CD4-positive, alpha-beta T cell treated with Interleukin-15 for 4 hours (primary cell): Measurements from ENCODE around the gene TIMP2.

ENCODE experiments used
- DNase-seq: peaks from one replicate; pipeline ENCODE4 v3.0.0-alpha.2; 2020; ENCODE audit warnings: low spot score

The TIMP2 gene

DNA sequence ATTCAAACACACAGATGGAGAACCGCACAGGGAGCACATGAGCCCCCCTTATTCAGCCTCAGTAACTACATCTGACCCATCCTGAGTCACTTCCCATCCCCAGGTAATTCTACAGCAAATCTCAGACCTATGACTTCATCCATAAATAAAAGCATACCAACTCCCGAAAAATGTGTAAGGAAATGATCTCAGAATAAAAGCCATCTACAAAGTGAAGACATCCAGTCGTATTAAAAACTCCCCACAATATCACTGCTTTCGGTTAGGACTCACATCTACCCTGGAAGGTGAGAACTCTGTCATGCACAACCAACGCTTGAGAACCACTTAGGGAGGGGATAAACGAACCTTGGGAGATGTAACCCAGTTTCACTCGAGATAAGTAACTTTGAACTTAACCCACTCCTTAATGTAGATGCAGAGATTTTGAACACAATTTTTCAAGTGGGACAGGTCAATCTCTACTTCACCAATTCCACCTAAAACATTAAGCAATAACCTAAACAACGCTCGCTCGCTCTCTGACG, 85.9 kb downstream of the TIMP2 start:
- DNase-seq, result peak; percentile 15

DNA sequence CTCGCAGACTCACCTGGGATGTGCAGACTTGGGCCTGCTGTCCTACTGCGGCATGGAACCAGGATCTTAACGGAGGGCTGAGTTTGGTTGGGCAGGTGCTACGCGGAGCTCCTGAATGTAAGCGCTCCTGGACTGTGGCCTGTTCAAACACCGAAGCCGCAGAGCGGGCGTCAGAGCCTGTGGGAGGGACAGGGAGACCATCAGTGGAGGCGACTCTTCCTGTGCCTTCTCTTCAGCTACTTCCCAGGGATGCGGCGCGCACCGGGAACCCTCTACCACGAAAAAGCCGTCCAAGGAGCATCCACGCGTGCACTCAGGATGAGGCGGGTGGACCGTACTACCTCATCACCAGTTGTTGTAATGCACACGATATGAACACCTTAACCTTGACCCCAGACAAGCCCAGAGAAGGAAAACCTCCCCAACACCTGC, 86.6 kb downstream of the TIMP2 start:
- DNase-seq, result no peak

- DNase-seq, result no peak
Observed at GRCh38 chr17:78836420-78837021, 88.7 kb downstream of the TIMP2 start.

- no peak for DNase-seq
Observed at GRCh38 chr17:78834571-78834970, 90.6 kb downstream of the TIMP2 start.

GRCh38 chr17:78832541-78832810, 92.7 kb downstream of the TIMP2 start:
- no peak for DNase-seq

DNA sequence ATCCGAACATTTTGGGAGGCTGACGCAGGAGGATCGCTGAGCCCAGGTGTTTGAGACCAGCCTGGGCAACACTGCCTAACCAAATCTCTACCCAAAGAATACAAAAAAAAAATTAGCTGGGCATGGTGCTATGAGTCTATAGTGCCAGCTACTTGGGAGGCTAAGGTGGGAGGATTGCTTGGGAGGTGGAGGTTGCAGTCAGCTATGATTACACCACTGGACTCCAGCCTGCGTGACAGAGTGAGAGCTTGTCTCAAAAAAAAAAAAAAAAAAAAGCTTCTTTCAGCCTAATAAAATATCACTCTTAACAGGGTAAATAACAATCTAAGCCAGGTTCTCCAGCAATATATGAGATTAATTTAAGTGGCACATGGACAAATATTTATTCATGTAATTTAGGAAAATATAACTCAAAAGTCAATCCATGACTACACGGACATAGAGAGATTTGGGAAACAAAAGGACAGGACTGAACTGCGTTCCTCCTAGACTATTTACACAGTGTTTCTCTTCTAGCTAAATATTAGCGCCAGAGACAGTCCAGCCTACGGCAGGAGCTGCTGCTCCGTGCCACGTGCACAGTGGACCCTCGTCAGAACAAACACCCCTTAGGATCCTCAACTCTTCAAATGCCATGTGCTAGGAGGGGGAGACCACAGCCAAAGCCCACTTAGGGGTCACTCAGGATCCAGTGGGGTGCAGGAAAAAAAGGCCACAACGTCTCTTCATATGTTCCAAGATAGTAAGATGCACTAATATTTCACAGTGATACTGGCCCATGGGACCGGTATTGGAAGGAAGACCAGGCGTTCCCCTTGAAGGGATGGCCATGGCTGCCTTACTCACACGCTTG, 93.3 kb downstream of the TIMP2 start:
- DNase-seq, result no peak

- DNase-seq, result no peak
Observed at GRCh38 chr17:78829477-78829876, 95.7 kb downstream of the TIMP2 start.

DNA sequence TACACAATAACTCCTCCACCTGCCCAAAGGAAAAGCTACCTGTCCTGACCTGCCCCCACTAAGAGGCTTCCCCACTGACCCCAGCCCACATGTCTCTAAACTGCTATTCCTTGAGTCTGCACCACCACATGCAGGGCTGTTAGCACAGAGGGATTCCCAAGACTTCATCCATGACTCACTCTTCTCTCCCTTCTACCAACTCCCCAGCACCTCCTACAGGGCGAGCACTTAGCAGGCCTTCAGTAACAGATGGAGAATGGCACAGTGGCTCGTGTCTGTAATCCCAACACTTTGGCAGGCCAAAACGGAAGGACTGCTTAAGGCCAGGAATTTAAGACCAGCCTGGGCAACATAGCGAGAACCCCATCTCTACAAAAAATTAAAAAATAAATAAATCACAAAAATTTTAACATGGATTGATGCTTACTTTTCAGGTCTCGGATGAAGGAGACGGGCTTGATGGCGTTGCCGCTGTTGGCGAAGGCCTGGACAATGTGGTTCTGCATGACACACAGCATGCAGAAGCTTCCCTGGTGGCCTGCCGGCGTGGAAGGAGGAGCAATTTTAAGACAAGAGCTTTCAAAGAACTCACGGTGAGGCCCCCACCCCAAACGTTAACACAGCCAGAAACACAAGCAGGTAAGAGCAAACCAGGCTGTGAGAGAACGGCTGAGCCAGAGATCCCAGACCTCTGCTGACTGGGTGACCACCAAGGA, 96.6 kb downstream of the TIMP2 start:
- no peak for DNase-seq

DNA sequence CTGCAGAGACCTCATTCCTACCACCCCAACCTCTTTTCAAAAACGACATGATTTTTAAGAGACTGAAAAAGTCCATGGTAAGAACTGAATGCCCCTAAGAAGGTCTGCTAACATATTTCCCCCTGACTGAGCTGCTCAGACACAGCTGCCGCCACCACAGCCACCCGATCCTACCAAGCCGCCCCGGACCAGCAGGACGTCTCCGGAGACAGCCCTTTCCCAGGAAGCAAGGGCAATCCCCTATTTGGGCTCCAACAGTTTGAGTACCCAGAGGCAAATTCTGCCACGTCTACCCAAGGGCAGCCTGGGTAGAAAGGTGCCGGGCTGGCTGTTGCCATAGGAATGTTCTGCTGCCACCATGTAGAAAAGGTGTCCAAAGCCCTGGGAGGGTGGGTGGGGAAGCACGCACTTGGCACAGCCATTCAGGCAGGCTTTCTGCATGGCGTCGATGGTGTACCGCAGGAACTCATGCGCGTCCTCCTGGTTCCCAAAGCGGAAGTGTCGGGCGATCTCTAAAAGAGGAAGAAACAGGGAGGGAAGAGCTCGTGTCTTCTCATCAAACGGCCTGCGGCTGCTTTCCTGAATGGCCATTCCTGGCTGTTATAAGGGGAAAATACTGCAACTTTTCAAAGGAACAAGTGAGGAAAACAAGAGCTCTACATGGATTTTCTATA, 98.2 kb downstream of the TIMP2 start:
- no peak for DNase-seq

- no peak for DNase-seq
Observed at GRCh38 chr17:78826421-78826820, 98.8 kb downstream of the TIMP2 start.

- DNase-seq, result no peak
Observed at GRCh38 chr17:78825696-78826095, 99.5 kb downstream of the TIMP2 start.

GRCh38 chr17:78824240-78824639, 100.9 kb downstream of the TIMP2 start:
- DNase-seq, result no peak

GRCh38 chr17:78823282-78824046, 101.7 kb downstream of the TIMP2 start:
- DNase-seq, result no peak

DNA sequence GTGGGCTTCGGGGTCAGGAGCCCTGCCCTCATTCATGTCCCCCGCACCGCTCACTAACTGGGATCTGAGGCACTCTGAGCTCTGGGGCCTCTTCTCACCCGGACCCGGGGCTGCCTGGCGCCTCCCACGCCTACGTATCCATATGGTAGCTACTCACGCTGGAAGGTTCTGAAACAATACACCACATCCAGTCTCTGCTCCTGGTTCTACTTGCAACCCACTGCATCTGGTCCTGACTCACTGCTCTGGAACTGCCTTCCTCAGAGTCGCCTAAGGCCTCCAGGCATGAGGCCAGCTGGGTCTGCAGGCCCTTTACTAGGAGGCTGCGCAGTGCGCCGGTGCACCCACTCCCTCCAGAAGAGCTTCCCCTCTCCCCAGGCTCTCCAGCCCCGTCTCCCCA, 102.6 kb downstream of the TIMP2 start:
- DNase-seq, result no peak

- DNase-seq, result no peak
Observed at GRCh38 chr17:78821961-78822360, 103.2 kb downstream of the TIMP2 start.

GRCh38 chr17:78820841-78821240, 104.3 kb downstream of the TIMP2 start:
- no peak for DNase-seq

- no peak for DNase-seq
Observed at GRCh38 chr17:78819806-78820792, 105.1 kb downstream of the TIMP2 start.

GRCh38 chr17:78819402-78819801, 105.8 kb downstream of the TIMP2 start:
- no peak for DNase-seq

- DNase-seq, result peak; percentile 45
Observed at GRCh38 chr17:78818932-78819331, 106.3 kb downstream of the TIMP2 start.

- no peak for DNase-seq
Observed at GRCh38 chr17:78818152-78818846, 106.9 kb downstream of the TIMP2 start.
